NCI-H774 (cell line): ENCODE results near the gene MEIOC.

Experiments
- DNase-seq: peaks from one replicate; lab custom pipeline; 2025; lab: John Stamatoyannopoulos, UW

MEIOC gene

DNA sequence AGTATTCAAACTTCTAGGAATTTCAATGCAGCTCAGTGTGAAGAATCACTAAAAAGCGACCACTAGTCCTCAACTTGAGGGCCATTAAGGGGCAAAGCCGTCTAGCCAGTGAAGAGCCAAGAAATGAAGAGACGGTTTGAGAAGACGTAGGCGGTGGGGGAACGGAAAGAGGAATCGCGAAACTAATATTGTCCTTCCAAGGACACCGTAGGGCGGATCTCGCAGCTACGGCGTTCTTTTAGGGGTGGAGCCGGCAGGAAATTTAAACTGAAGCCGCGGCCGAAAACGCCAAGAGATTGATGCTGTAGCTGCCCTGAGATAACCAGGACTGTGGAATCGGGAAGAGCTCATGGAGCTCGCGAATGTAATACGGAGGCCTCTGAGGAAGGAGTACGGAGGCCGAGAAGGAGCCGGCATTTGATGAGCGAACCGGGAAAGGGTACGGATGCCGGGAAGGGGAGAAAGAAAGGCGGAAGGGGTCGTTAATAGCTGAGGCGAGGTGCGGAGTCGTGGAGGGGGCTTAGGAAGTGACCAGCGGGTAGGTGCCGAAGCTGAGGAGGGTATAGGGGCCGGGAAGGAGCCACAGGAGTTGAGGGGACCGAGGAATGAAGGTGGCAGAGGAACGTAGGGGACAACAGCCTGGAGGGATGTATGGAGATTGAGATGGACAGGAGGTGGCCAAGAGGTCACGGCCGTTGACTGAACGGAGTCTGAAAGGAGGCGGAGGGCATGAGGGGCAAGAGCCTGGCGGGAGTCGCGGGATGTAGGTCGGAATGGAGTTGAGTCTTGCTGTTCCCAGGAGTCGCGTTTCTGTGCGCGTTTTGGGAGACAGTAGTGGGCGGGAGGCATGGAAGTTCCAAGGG is 52.4 kb downstream of the MEIOC start, which contains the start of gene DBF4B:
DBF4B (plus strand) TSS at position 265 of the 863 bp plus-strand sequence; CDS start at position 421, 156 bp downstream.
- DNase-seq = peak; percentile 81

DNA sequence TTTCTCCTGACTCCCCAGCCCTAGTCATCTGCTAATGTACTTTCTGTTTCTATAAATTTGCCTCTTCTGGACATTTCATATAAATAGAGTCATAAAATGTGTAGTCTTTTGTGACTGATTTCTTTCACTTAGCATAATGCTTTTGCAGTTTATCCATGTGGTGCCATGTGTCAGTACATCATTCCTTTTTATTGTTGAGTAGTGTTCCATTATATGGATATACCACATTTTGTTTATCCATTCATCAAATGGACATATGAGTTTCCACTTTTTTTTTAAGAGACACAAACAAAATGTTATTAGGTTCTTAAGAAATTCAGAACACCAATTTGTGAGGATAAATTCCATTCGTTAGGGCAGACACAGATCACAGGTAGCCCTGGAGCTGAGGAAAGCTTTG is 63.2 kb downstream of the MEIOC start:
- no peak for DNase-seq

DNA sequence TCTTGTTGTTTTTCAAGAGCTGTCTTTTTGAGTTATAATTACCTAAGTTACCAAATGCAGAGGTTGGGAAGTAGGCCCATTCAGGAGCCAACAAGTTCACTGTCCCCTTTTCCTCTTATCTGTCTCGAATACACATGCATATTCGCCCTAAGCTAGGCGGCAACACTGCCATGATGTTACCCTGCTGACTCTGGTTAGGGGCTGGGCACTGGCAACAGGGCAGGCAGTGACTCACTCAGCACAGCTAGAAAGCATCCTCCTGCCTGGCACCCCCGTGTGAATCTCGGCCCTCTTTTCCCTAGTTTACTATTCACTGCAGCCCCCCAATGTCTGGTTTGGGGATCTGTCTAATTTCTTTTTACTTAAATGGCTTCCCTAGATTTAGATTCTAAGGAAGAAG is 66.0 kb downstream of the MEIOC start:
- no peak for DNase-seq
